ENCODE results near the gene AATK. TPM values are rescaled to one million over a fixed set of nuclear protein-coding genes. Genes with fewer than 3 reads are reported as not detected.

The AATK gene
- total RNA-seq, 2 donors from 2014 or later: 3.3 to 4.3 TPM

- no peaks in the 10 kb centered on the region for H3K36me3 Mint-ChIP-seq (ENCODE audit: low read depth)
- Histone ChIP-seq H3K27ac (ENCODE audit: low read depth, low read length) (peak overlapping the region; percentile 99), H3K9ac (ENCODE audit: extremely low read depth, low read length, poor library complexity, severe bottlenecking) (no peak overlapping the region), H3K4me3 (ENCODE audit: low read length) (no peak overlapping the region), H3K27me3 (ENCODE audit: control insufficient read depth, insufficient read depth, low read length, poor library complexity, severe bottlenecking) (no peaks in the 10 kb centered on the region), H3K4me1 (ENCODE audit: control insufficient read depth, insufficient read depth, low read length) (peaks cover 10% of the 10 kb centered on the region), H3K36me3 (ENCODE audit: control insufficient read depth, insufficient read depth, low read length) (no peaks in the 10 kb centered on the region), H3K9me3 (ENCODE audit: control insufficient read depth, low read length) (no peaks in the 10 kb centered on the region)
- no peak for TF ChIP-seq CTCF (conservative IDR thresholded peaks at IDR 0.05)
- no peak overlapping the region for H3K4me3 Mint-ChIP-seq
- DNase-seq: no peak
- no peaks in the 10 kb centered on the region for H3K9me3 Mint-ChIP-seq
- H3K27me3 Mint-ChIP-seq (ENCODE audit: insufficient read depth): no peaks in the 10 kb centered on the region
- peaks cover 15% of the 10 kb centered on the region for H3K4me1 Mint-ChIP-seq
- 73 to 82% methylated on average over 13 to 21 of the region's 21 CpGs for WGBS, 2 experiments (ENCODE audit: insufficient coverage in 1 of 2, insufficient read length in 1 of 2)
- H3K27ac Mint-ChIP-seq: peak overlapping the region; percentile 92
These were observed 72.2 kb downstream of the AATK start for GRCh38 chr17:81093619-81094508.

GRCh38 chr17:81092518-81093095, 73.4 kb downstream of the AATK start:
- peak overlapping the region; percentile 72 for H3K27ac Mint-ChIP-seq
- Histone ChIP-seq H3K27ac (ENCODE audit: low read depth, low read length) (no peak overlapping the region), H3K9me3 (ENCODE audit: control insufficient read depth, low read length) (no peaks in the 10 kb centered on the region), H3K9ac (ENCODE audit: extremely low read depth, low read length, poor library complexity, severe bottlenecking) (no peak overlapping the region), H3K36me3 (ENCODE audit: control insufficient read depth, insufficient read depth, low read length) (no peaks in the 10 kb centered on the region), H3K4me3 (ENCODE audit: low read length) (no peak overlapping the region), H3K27me3 (ENCODE audit: control insufficient read depth, insufficient read depth, low read length, poor library complexity, severe bottlenecking) (no peaks in the 10 kb centered on the region), H3K4me1 (ENCODE audit: control insufficient read depth, insufficient read depth, low read length) (peaks cover 9% of the 10 kb centered on the region)
- DNase-seq: no peak
- H3K4me3 Mint-ChIP-seq: no peak overlapping the region
- peaks cover 15% of the 10 kb centered on the region for H3K4me1 Mint-ChIP-seq
- no peak for TF ChIP-seq CTCF (conservative IDR thresholded peaks at IDR 0.05)
- no peaks in the 10 kb centered on the region for H3K9me3 Mint-ChIP-seq
- WGBS, 2 experiments (ENCODE audit: insufficient coverage in 1 of 2, insufficient read length in 1 of 2): 94% methylated on average over 9 to 24 of the region's 24 CpGs
- no peaks in the 10 kb centered on the region for H3K36me3 Mint-ChIP-seq (ENCODE audit: low read depth)
- H3K27me3 Mint-ChIP-seq (ENCODE audit: insufficient read depth): no peaks in the 10 kb centered on the region

GRCh38 chr17:81091774-81092517, 74.1 kb downstream of the AATK start:
- no peak overlapping the region for H3K9ac ChIP-seq (ENCODE audit: extremely low read depth, low read length, poor library complexity, severe bottlenecking)
- Mint-ChIP-seq H3K4me3 (no peak overlapping the region), H3K36me3 (ENCODE audit: low read depth) (no peaks in the 10 kb centered on the region), H3K27ac (peak overlapping the region; percentile 72), H3K27me3 (ENCODE audit: insufficient read depth) (no peaks in the 10 kb centered on the region), H3K9me3 (no peaks in the 10 kb centered on the region), H3K4me1 (peaks cover 12% of the 10 kb centered on the region)
- no peak overlapping the region for H3K4me3 ChIP-seq (ENCODE audit: low read length)
- H3K4me1 ChIP-seq (ENCODE audit: control insufficient read depth, insufficient read depth, low read length): peaks cover 7% of the 10 kb centered on the region
- no peak for DNase-seq
- no peak overlapping the region for H3K27ac ChIP-seq (ENCODE audit: low read depth, low read length)
- no peaks in the 10 kb centered on the region for H3K36me3 ChIP-seq (ENCODE audit: control insufficient read depth, insufficient read depth, low read length)
- 95% methylated on average over 7 to 23 of the region's 23 CpGs for WGBS, 2 experiments (ENCODE audit: insufficient coverage in 1 of 2, insufficient read length in 1 of 2)
- TF ChIP-seq CTCF (conservative IDR thresholded peaks at IDR 0.05): no peak
- no peaks in the 10 kb centered on the region for H3K27me3 ChIP-seq (ENCODE audit: control insufficient read depth, insufficient read depth, low read length, poor library complexity, severe bottlenecking)
- no peaks in the 10 kb centered on the region for H3K9me3 ChIP-seq (ENCODE audit: control insufficient read depth, low read length)
